DMS 273 (cell line): ENCODE results near the gene HSD17B11.
"Not testable (repeated sequence)": the region's sequence is repeated elsewhere in the genome, so short reads cannot be mapped to it uniquely, and the experiment has no call there.

Source experiments
- DNase-seq: peaks from one replicate; lab custom pipeline; 2025; ENCODE audit not compliant: unreplicated experiment; lab: John Stamatoyannopoulos, UW

Gene HSD17B11, protein sequence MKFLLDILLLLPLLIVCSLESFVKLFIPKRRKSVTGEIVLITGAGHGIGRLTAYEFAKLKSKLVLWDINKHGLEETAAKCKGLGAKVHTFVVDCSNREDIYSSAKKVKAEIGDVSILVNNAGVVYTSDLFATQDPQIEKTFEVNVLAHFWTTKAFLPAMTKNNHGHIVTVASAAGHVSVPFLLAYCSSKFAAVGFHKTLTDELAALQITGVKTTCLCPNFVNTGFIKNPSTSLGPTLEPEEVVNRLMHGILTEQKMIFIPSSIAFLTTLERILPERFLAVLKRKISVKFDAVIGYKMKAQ

DNA sequence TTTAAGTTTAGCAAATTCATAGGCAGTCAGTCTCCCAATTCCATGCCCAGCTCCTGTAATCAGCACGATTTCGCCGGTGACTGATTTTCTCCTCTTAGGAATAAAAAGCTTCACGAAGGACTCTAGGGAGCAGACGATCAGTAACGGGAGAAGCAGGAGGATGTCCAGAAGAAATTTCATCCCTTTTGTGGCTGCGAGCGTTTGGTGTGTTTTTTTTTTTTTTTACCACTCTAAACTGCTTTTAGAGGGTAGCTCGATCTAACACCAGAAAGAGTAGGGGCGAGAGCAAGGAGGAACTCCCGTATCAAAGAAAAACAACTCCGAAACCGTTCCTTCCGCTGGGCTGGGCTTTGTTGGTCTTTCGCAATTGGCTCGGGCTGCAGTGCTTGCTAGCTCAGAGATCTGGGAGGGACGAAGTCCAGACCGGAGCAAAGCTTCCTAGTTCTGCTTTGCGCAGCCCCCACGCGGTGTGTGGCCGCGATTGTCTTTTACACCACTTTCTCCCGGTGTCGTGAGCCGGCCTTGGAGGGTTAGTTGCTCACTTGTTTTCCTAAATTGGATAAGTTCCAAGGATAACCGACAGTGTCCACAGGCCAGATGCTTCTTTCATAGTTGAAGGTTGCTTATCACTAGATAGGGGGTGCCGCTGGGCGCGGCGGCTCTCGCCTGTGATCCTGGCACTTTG is at the start of gene HSD17B11:
TSS of gene HSD17B11 (minus strand) at position 298 of the 685 bp plus-strand sequence. CDS start at position 180, 118 bp downstream.
- peak; percentile 94 for DNase-seq

DNA sequence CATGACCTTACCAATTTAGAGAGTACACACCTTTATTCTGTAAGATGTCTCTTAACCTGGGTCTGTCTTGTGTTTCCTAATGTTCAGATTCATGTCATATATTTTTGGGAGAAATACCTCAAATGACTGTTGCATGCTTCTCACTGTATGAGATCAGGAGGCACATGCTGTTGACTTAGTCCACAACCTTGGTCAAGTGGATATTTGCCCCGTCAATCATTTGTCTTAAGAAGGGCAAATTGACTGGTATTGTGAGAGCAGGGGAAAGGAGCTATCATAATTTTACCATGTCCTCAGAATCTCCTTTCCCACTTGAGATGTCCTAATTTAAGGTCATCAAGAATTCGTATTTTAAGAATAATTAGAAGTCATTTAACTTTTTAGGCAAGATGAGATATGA is 42.4 kb upstream of the HSD17B11 start:
- DNase-seq: no peak

DNA sequence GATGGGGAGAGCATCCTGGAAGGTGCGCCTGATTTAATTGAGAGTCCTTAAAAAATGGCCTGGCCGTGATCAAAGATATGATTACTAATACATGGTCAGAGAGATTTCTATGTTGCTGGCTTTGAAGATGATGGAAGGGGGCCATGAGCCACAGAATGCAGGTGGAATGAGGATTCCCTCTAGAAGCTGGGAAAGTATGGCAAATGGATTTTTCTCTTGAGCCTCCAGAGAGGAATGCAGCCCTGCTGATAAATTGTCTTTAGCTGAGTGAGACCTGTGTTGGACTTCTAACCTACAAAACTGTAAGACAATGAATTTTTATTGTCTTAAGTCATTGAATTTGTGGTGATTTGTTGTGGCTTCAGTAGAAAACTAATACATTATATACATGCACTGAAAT is 39.0 kb upstream of the HSD17B11 start:
- no peak for DNase-seq

DNA sequence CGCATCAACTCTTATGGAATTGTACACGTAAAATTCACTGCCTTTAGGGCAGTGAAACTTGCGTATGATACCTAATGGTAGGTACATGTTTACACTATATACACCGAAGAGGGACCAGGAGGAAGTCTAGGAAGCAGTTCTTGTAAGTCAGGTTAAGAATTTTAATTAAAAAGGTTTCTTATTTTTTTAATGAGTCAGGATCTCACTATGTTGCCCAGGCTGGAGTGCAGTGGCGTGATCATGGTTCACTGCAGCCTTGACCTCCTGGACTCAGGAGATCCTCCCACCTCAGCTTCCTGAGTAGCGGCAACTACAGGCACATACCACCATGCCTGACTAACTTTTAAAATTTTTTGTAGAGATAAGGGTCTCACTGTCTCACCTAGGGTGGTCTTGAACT is 38.0 kb upstream of the HSD17B11 start:
- DNase-seq: no peak

DNA sequence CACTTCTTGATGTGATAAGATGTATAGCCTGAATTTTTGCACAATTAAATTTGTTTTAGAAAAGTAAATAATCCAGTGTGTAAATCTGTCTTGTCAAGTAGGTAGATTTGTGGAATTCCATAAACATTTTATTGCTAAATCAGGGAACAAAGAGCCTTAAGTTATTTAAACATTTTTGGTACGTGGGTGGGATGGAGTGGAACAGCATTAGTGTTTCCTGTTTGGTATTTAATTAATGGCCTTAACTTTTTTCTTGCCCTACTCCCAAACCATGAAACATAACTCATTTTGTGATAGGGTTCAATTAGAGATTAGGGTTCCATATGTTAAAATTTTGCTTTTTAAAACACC is 36.5 kb upstream of the HSD17B11 start:
- no peak for DNase-seq

DNA sequence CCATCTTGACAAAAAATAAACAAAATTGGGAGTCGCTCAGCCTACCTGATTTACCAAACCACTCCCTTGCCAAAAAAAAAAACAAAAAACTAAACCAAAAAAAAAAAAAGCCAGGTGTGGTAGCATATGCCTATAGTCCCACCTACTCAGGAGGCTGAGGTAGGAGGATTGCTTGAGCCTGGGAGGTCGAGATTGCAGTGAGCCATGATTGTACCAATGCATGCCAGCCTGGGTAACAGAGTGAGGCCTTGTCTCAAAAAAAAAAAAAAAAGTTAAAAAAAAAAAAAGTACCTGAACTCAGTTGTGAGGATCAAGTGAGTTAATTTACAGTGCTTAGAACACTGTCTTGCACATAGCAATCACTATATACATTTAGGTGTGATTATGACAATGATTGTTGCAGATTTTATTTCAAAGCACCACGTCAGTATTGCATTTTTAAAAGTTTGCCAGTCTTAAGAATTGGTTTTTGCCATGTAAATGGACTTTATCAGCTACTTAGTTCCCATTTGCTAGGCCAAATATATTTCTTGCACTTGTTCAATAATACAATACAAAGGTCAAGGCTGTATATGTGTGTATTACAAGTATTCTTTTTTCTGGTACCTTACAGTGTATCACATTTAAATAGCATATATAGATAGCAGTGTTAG is 36.0 kb upstream of the HSD17B11 start:
- no peak for DNase-seq

DNA sequence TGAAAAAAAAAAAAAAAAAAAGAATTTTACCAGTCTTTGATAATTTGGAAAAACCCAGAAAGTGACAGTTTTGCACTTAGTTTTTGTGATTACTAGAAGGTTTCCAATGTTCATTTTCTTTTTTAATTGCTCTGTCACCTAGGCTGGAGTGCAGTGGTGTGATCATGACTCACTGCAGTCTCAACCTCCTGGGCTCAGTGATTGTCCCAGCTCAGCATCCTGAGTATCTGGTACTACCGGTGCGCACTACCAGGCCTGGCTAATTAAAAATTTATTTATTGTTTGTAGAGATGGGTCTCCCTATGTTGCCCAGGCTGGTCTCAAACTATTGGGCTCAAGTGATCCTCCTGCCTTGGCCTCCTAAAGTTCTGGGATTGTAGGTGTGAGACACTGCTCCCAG is 34.7 kb upstream of the HSD17B11 start:
- no peak for DNase-seq

DNA sequence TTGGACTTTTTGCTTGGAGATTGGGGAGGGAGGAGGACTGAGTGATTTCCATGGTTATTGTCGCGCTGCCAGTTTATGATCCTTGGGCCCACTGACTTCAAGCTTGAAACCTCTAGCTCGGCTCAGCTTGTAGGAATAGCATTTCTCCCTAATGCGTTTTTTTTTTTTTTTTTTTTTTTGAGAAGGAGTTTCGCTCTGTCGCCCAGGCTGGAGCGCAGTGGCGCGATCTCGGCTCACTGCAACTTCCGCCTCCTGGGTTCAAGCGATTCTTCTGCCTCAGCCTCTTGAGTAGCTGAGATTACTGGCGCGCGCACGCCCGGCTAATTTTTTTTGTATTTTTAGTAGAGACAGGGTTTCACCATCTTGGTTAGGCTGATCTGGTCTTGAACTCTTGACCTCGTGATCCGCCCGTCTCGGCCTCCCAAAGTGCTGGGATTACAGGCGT is 33.1 kb upstream of the HSD17B11 start:
- peak; percentile 55 for DNase-seq

DNA sequence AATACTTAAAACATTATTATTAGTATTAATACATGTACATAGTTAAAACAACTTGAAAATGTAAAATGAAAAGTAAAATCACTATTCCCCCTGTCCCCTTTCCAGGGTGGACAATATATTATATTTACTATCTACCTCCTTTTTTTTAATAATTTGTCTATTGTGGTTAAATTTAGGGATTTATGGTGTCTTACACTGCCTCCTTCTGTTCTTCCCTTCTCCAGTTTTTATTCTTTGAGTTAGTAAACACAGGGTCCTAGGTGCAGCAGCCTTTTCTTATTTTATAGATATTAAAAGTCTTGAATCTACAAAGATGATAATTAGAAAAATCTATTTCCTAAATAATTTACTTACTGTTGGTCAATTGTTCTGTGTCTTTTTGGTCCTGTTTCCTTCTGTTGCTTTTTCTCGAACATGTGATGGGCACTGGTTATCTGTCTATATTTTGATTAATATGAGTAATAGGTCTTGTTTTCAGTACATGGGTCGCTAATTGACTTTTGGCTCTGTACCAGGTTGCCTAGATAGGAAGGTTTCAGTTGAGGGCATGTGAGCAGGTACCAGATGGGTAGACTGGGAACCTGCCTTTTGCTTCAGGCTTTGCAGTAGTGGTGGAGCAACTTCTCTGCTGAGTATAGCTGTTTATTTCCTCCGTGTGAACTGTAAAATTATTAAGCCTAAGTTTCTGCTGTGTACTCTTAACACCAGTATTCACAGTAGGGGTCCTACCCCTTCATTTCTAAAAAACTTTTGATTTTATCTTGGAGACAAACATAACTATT is 32.5 kb upstream of the HSD17B11 start:
- DNase-seq: peak; percentile 83

DNA sequence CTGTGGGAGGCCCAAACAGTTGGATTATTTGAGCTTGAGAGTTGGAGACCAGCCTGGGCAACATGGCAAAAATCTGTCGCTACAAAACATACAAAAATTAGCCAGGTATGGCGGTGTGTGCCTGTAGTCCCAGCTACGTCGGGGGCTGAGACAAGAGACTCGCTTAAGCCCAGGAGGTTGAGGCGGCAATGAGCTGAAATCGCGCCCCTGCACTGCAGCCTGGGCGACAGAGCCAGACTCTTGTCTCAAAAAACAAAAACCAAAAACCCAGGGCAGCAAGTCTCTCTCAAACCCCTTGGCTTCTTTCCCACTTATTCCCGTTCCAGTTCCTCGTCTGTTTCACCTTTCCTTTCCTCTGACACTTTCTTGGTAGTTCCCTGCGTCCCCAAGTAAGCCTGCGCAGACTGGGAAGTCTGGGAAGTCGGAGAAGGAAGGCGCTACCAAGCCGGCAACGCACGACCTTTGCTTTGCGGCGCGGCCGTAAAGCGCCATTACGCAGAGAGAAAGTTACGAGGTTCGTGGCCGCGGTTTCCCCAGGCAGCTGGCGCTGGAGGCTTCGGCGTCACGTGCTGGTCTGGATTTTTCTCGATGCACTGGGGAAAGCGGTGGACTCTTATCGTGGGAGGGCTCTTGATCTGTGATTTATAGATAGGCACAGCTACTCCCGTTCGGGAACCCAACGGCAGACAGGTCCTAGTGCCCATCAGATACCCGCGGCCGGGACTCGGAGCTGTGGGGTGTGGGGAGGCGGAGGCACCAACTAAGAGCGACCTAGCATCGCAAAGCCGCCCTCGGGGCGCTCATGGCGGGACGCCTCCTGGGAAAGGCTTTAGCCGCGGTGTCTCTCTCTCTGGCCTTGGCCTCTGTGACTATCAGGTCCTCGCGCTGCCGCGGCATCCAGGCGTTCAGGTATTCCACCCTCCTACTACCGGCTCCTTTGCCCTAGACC is 31.4 kb upstream of the HSD17B11 start, which contains the start of gene NUDT9:
TSS of gene NUDT9 (plus strand) at position 470 of the 949 bp plus-strand sequence. CDS start at position 803, 333 bp downstream.
- peak; percentile 96 for DNase-seq

DNA sequence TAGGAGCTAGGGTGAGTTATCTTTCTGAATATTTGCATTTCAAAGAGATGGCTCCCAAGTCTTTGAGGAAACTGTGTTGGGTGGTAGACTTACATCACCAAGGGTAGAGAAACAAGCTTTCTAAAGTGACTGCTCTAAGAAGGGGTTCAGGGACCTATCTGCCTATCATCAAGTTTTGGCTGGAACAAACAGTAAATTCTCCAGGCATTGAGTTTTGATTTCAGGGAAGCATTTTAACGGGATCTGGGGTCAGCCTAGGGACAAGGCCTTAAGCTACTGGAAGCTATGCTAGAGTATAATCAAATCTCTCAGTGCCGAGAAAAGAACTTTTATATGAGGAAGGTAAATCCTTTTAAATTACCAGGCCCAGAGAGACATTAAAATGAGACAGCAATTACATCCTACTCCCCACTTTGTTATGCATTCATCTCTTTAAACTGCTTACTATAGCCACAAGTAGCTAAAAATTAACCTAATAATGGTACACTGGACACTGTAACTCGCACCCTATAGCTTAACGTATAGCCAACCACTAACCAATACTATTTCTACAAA is 29.4 kb upstream of the HSD17B11 start:
- DNase-seq: no peak

DNA sequence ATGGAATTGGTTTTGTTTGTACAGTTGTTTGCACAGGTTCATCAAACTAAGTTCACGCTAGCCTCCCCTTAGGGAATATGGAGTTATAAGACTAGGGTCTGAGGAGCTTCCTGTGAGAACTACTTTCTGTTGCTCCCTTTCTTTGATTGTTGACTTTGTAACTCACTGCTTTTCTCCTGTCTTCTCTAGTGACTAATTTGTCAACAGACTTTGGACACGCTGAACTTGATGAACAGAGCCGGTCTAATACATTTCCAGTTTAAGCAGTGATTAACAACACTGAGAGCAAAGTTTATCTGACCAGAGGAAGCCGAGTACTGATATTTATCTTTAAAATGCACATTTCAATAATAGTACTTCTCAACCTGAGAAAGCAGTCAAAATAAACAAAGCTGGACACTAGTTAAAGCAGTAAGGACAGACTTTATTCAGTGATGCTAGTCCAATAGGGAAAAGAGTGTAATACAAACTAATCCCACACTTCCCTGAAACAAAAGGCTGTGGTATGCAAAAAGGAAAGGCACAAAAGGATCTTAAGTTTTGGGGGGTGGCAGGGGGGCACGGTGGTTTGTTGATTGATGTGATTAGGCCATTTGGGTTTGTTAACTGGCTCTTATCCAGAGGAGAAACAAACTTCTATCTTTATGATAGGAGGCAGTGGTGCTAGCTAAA is 28.7 kb upstream of the HSD17B11 start:
- no peak for DNase-seq

DNA sequence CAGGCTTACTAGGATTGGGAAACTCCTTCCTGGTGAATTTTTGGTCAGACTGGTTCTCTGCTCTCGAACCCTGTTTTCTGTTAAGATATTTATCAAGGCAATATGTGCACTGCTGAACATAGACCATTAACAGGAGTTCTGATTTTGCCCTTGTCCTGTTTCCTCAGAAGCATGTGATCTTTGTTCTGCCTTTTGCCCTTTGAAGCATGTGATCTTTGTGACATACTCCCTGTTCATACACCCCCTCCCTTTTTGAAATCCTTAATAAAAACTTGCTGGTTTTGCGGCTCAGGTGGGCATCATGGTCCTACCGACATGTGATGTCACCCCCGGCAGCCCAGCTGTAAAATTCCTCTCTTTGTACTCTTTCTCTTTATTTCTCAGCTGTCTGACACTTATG is 27.4 kb upstream of the HSD17B11 start:
- DNase-seq: not testable (repeated sequence)

DNA sequence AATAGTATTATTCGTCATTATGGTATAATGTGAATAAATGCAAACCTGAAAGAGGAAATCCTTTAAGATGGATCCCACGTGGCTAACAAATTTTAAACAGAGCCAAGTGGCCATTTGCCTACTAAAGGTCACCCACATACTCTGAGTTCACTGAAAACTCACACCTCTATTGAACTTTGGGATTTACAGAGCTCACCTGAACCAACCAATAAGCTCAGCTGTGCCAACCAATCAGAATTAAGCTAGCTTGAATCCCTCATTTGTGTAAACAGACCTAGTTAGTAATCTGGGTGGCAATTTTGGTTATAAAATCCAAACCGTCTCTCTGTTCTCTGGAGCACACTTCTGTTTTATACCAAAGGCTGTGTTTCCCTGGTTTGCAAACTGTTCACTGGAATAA is 26.0 kb upstream of the HSD17B11 start:
- DNase-seq: no peak

DNA sequence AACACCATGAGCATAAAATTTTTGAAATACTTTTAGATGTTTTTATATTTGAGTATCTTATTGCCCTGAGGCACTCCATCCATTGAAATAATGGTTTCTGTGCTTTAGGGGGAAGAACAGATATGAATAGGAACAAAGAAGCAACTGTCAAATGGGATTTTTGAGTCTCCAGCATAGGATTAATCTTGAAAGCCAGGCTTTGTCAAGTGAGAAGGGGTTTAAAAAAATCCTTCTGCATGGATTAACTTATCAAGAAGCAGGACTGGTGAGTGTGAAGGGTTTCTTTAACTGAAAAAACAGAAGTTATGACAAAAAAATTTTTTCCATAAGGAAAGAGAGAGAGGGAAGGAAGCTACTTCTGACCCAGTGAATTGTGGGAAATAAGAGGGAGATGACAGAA is 23.8 kb upstream of the HSD17B11 start:
- no peak for DNase-seq

DNA sequence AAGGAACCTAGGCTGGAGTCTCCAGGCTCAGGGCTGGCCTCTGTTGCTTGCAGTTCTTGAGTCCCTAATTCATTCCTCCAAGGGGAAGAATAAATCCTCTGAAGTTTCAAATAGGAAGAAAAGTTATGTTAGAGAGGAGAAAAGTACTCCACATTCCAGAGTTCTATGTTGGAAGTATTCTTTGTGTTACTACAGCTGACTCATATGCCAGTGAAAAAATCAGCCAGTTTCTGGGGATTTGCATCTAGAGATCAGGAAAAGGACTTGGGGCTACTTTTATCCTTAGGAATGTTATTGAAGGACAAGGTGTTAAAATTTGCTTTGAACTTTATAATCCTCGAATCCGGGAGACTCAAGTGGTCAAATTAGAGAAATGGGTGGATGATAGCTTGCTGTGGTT is 19.7 kb upstream of the HSD17B11 start:
- no peak for DNase-seq

DNA sequence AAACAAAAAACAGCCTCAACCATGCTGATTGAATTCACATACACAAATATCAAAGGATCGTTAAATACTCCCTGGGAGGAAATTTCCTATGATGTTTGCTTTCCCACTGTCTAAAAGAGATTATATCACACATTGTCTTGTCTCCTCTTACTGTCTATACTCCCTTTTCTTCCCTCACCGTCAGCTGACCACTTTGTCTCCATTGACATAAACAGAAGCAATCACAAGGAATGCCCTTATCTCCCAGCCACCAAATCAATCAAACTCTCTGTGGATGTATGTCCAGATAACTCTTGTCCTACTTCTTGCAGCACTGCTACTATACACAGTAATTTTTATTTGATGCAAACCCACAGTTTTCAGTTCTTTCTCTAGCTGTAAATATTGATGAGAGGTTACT is 19.2 kb upstream of the HSD17B11 start:
- no peak for DNase-seq

DNA sequence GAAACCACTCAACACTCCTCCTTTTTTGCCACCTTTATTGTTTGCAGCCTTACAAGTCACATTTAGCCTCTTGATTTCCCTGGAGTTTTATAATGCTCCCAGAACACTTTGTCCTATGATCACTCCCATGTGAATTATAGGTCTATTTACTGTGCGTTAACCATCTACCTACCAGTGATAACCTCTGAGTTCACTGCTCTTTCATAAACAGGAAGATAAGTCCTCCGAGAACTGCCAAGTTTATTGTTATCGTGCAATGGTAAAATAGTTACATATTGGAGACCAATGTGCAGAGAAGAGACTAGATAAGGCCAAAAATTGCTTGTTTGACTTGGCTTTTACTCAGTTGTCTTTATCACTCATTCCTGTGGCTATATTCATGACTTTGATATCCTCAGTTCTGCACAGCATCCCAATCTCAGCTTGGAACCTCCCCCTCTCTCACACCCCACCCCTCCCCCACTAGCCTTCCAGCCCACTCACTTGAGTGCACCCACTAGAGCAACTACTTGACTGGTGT is 18.5 kb upstream of the HSD17B11 start:
- DNase-seq: no peak

DNA sequence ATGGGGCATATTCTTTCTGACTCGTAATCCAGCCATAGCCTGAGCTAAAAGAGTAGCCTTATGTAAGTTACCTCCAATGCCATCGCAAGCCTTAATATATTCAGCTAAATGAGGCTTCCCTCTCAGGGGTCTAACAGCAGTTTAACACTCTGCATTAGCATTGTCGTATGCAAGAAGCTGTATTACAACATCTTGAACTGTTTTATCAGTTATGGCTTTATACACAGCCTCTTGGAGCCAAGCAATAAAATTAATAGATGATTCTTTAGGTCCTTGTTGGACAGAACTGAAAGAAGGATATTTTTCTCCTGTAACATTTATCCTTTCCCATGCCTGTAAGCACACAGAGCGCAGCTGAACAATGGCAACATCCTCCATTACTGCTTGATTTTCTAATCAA is 15.9 kb upstream of the HSD17B11 start:
- not testable (repeated sequence) for DNase-seq
